NCI-H82 (cell line): ENCODE data around the gene KLHL25.

Source experiments
- DNase-seq: peaks from one replicate; lab custom pipeline; 2025; lab: John Stamatoyannopoulos, UW

KLHL25 gene

DNA sequence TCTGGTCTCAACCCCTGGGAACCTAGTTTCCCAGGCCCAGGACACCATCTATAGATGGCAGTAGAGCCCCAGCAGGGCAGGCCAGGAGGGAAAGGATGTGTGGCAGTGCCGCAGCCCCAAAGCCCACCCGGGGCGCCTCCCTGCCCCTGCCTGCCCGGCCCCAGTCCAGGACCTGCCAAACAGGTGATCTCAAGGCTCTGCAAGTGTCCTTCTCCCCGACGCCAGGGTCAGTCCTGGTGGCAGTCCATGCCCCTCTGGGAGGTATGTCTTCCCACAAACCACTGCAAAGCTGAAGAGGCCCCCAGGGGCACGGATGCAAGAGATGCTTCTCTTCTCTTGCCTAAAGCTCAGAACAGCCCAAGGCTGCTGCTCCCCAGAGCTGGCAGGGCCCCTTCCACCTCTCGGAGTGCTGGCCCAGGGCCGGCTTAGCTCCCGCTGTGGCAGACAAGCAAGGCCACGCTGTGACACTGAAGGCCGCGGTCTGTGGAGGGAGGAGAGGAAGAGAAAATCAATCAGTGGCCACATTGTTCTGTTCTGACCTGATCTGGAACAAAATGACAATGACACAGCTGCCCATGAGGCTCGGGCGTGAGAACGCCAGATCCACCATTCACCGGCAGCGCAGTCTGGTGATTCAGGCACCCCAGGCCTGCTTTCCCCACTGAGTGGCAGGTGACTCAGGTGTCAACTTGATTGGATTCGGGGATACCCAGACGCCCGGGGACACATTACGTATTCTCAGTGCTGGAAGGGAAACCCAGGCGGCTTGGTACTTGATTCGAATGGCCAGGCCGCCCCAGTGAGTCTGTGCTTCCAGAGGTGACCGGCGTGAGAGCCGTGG, 34.0 kb downstream of the KLHL25 start:
- no peak for DNase-seq

DNA sequence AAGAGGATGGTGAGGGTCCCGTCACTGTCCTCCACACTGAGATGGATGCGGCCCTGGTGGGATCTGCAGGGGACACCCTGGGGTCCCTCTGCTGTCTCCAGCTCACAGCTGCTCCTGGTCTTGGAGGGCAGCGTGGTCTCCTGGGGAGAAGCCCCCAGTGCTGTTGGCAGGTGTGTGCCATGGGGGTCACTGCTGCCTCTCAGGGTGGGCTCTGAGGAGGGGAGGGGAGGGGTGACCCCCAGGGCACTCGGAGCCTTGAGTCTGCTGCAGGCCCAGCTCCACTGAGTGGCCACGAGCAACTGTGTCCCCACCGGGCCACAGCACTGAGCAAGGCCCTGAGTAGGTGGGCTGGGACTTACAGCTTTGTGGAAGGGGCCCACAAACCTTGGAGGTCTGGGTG, 34.7 kb downstream of the KLHL25 start:
- no peak for DNase-seq

DNA sequence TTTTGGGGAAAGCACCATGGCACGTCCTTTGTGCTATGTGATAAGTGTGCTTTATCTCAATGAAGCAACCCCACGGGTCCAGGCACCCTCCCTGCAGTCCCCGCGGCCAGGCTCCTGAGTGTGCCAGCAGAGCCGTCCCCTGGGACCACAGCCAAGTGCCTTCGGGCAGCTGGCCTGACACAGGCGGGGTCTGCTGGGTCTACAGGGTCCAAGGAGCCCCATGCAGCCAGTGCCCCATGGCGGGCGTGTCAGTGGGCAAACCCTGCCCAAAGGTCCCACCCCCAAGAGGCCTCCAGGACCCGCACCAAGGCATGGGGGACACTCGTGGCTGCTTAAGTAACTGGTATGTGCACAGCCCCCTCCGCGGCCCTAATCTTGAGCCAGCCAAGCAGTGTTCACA, 35.3 kb downstream of the KLHL25 start:
- DNase-seq, result no peak

DNA sequence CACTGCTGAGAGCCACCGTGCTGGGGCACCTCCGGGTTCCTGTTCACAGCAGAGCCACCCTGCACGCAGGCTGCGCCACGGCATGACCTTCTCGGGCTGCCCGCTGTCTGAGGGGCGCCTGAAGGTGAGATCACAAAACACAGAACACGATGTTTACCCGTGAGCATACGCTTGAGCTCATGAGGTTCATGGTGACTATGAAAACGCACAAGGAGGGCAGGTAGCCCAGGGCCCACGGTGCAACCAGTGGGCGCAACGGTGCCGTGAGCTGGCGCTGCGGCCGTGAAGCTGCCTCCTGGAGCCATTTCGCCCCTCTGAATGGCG, 36.1 kb downstream of the KLHL25 start:
- DNase-seq, result no peak

DNA sequence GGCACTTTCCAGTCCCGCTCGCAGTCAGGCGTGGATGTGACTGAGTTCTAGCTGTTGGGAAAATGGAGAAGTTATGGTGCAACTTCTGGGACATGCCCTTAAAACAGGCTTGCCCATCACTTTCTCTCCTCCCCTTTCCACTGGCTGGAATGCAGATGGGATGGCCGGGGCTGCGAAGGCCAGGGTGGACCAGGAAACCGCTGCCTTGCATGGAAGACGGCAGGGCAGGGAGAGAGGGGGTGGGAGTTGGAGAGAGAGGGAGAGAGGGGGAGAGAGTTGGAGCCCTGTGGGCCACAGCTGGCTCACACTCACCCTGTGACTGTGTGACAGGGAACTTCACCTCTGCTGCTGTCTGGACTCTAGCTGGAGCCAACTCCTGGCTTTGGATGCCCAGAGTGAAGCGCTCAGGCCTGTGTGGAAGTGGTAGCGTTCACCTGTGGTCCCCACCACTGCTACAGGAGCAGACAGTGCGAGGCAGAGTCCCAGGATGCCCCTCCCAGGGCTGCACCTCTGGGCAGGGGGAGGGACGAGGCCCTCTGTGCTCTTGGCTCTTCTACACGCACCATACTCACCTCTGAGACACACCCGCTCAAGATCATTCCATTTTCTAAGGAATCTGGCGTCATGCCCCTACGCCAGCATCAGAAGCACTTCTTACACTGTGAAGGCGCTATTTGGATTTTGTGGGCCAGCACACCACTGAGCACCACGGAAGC, 36.6 kb downstream of the KLHL25 start:
- no peak for DNase-seq

DNA sequence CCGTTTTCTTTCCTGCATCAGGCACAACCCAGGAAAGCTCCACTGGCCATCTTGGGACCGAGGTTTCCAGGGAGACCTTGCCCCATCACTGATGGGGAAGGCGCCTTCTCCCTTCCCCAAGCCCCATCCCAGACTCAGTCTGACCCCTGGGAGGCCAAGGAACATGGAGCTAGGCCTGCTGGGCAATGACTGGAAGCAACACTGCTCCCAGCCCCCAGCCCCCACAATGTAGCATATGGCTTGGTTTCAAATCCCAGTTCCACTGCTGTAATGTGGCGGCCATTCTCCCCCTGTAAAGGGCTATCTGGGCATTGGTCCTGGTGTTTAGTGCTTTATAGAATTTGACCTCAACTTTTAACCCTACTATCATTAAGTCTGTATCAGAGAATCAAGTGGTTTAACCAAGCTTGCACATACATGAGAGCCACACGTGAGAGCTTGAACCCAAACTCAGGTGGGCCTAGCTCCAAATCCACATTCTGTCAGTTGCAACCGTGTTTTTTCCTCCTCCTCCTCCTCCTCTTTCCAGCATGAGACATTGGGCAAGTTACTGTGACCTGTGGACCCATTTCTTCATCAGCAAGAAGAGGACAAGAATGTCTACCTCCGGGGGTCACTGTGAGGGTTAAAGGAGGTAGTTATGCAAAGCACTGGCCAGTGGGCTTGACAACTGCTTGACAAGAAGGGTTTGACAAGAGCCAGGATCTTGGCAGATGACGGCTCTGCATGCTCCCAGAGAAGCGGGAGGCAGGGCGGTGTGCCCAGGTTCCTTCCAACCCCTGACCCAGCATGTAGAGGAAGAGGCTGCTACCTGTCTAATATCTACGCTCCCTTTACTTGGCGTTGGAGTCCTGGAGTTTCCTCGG, 37.4 kb downstream of the KLHL25 start:
- DNase-seq, result no peak

DNA sequence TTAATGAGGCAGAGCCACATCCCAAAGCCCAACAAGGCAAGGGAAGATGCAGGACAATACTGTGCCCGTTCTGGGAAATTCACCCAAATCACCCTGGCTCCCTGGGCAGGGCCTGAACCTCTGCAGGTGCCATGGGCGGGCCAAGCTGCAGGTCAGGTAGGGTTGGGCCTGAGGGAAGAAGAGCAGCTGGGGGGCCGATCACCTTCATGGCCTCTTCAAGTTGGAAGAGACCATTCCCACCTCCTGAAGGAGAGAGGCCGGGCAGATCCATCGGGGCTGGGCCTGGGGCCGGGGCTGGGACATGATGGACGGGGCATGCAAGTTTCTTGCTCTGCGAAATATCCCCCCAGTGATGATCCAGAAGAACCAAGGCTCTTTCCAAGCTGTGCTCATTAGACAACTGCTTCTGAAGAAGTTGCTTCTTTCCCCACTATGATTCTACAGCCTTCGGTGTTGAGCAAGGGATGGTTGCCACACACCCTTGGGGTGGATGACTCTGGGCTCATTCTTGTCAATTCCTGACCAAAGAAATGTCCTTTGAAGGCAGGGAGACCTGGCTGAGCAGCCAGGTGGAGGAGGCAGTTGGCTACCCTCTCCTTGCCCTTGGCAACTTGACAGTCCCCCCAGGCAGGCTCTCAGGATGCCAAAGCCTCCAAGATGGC, 38.2 kb downstream of the KLHL25 start:
- no peak for DNase-seq

DNA sequence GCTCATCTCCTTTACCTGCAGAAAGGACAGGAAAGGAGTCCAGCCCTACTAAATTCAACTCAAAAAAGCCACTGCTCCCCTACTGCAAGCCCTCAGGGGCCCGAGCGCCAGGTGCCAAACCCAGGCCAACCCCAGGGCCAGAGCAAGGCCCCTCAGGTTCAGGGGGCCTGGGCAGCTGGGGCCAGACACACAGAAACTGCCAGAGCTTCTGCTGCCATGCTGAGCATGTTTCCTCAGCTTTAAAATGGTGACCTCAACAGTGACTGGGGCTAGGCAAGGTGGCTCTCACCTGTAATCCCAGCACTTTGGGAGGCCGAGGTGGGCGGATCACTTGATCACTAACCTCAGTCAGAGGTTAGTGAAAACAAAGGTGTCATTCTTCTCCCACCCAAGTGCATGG, 38.8 kb downstream of the KLHL25 start:
- no peak for DNase-seq

DNA sequence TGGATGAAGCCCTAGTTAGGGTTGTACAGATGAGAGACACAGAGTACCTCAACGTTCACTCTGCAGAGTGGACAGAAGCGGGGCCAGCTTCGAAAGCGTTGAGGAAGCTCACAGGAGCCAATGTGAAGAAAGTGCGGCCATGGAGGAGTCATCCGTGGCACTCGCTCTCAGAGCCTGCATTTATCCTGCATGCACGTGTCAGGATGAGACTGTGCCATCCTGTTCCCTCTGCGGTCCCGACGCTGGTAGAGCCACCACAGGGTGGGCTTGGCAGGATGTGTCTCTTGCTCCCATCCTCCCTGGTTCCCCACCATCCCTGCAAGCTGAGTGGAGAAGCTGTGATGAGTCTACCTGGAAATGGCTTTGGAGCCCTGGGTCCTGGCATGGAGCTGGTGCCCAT, 39.3 kb downstream of the KLHL25 start:
- DNase-seq, result no peak

DNA sequence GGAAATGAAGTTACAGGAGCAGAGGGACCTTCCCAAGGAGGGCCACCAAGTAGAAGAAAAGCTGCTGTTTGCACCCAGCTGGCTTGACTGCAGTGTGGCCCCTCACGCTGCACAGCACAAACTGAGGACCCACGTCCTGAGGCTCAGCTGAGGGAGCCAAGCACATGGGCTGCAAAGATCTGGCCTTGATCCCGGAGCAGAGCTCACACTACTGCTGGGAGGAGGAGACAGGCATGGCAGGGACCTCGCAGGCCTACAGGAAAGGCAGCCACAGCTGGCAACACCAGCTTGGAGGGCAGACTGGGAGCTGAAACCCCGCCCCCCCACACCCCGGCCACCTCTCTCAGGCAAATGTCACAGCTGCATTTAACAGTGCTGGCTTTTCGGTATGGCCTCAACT, 39.7 kb downstream of the KLHL25 start:
- DNase-seq, result no peak

DNA sequence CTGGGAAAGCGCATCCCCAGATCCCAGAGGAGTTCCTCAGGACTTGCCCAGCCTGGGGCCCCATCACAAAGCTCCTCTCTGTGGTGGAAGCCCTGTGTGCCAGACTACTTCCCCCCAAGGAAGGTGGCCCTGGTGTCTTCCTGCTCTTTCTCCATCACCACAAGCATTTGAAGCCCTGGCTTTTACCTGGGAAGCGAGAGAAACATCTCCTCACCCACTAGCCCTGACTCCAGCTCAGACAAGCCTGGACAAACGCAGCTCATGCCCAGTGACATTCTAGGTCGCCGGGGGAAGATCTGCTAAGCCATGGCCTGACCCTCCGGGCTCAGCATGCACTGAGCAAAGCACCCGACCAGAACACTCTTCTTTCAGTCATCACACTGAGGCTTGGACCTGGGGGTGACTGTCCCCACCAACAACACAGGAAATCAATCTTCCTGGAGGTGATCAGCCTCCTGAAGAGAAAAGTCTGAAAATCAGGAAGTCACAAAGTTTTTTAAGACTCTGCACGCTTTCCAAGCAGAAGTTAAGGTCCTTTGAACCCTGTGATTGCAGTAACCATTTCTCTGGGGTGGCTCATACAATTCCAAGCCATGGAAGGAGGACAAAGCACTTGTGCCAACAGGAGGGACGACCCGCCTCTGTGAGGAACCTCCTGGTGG, 40.8 kb downstream of the KLHL25 start:
- DNase-seq, result no peak

DNA sequence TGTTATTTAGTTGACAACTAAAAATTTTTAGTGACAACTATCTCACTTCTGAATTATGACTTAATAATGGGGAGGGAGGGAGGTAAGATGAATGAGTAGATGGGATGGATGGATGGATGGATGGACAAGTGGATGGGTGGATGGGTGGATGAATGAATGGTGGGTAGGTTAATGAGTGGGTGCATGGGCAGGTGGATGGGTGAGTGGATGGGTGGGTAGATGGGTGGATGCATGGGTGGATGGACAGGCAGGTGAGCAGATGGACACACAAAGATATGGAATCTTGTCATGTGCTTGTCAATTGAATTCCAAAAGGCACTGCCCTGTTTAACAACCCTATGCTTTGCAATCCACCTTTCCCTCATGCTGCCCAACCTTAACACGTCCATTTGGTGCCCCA, 41.5 kb downstream of the KLHL25 start:
- no peak for DNase-seq

DNA sequence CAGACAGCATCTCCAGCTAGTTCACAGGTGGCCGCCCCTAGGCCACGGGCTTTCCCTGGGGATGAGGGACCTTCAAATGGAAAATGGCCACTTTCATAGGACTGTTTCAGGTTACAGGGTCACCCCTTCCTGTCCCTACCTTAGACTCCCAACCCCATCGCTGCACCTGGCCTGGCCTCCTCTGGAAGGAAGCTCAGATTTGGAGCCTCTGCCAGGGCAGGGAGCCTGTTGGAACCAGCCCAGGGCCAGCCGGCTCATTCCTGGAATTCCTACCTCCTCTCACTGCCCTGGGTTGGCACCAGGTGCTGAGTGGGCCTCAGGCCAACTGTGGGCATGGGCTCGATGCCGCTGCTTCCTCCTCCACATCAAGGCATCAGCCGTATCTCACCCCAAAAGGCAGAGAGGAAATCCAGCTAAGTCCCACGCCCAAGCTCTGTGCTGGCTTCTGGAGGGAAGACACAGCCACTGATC, 42.2 kb downstream of the KLHL25 start:
- no peak for DNase-seq

DNA sequence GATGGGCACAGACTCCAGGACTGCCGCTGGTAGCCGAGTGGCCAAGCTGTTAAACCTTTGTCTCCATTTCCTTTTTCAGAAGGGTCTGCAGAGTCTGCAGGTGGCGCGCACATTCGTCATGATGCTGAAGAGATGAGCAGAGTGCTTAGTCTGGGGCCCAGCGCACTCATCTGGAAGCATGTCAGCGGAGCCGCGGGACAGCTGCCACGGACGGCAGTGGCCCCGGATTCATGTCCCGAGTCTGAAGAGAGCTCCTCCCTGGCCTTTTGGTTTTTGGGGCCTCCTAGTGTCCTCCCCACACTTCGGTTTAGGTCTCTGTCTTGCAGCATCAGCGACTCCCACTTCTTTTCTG, 42.6 kb downstream of the KLHL25 start:
- no peak for DNase-seq

DNA sequence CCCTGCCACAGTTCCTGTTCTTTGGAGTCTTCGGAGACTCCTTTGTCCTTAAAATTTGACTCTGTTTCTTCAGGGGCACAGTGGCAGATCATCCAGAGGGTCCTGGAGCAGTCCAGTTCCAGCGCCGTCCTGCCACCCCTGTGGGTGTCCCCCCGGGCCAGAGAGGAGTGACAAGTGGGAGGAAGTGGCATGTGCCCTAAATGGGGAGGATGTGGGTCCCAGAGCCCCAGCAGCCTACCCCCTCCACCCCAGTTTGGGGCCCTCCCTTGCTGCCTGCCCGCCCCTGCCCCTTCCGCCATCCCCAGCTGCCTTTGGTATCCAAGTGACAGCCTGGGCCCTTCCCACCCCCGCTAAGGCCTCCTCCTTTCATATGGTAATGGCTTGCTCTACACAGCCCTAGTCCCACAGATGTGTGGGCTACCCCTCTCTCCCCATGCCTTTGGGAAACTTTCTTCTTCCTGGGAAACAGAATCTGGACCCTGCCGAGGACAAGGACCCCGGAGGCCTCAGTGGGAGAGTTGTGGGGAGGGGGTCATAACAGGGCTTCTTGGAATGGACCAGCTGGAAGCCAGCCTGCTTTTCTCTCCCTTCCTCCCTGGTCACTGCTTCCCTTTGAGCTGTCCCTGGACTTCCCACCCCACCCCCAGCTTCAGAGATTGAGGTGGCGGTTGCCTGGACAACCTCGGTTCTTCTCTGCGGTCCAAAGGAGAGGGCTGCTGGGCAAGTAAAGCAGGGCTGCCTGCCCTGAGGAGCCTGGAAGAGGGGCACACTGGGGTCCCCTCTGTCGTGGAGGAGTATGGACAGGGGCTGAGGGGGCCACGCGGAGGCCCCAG, 43.2 kb downstream of the KLHL25 start:
- no peak for DNase-seq

DNA sequence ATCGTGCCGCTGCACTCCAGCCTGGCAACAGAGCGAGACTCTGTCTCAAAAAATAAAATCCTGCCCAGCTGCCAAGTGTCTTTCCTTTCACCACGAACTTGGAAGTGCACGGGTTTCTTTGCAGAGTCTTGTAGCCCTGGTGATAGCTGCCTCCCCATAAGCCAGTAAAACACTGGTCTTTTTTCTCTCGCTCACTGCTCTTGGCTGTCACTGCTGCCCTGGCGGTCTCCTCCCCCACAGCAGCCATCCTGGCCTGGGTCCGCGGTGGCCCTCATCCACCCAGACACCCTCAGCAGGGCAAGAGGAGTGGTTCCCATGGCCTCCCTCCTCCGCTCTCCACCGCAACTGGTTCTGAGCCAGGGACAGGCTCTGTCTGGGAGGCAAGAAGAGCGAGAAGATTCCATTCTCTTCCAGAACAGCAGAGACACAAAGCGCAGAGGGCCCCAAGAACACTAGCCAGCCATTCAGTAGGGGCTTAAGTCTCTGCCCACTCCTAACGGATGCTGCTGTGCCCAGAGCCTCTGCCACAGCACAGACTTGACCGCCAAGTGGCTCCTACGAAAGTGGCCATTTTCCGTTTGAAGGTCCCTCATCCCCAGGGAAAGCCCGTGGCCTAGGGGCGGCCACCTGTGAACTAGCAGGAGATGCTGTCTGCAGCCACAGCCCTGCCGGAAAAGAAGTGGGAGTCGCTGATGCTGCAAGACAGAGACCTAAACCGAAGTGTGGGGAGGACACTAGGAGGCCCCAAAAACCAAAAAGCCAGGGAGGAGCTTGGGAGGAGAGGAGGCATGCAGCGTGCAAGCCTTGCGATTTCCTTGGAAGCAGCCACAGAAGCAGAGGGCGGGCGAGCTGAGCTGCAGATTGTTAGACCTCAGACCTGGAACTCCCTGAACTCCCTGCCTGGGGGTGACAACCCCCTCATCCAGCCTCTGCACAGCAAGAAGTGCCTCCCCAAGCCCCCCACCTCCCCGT, 44.1 kb downstream of the KLHL25 start:
- DNase-seq, result no peak

DNA sequence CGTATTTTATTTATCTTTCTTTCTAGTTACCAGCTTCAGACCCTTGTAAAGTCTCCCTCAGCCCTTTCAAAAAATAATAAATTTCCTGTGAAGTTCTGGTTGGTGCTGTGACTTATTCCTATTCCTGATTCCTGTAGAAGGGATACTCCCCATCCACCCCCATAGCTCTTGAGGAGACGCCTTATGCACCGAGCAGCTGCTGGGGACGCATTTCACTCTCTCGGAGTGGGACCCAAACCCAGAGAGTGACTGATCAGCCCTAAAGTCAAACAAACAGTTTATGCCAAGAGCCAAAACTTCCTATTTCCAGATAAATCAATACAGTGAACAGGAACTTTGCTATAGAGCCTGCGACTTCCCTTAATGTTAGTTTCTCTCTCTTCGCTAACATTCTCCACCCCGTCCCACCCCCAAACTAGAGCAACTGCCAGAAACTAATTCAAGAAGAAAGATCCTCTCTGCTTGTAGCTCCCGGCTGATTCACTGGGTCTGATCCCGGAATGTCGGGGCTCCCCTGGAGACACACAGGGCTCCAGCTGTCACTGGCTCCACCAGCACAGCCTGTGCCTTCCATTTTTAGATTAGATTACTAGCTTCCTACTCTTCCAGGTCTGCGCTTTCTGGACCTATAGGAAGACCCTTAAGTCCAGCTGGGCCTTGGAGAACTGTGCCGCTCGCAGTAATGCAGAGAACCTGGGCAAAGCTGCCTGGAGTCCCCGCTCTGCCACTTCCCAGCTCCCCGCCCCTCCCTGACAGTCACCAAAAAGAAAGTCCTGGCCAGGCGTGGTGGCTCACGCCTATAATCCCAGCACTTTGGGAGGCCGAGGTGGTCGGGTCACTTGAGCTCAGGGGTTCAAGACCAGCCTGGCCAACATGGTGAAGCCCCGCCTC, 45.2 kb downstream of the KLHL25 start:
- no peak for DNase-seq

DNA sequence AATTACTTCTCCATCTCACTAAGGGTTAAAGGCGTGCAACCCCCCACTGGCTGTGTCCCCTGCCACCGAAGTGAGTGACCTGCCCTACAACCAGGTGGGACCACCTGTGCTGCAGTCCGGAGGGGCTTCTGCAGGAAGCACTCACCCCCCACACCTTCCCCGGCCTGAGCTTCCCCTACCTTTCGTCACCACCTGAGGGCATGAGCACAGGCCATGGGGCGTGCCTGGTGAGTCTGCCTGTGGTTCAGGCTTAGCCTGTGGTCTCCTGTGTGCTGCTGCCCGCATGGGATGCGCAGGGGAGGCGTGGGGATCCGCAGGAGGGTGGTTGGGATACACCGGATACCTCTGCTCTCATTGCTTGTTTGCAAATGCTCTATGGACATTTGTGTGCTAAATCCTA, 46.0 kb downstream of the KLHL25 start:
- DNase-seq, result no peak

DNA sequence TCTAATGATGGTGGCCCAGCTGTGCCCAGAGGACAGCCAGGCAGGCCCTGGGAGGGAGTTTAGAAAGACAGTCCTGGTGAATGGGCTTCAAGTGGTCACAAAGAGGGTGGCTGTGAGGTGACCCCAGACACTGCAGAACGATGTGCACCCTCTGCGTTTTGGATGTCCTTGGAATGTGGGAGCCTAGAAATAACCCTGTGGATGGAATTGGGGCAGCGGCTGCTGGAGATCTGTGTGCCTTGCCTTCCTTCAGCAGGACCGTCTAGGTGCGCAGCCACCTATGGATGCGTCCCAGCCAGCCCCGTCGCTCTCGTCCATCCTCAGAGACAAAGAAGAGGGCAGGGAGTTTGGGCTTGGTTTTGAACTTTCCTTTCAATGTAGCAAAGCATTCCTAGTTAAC, 46.5 kb downstream of the KLHL25 start:
- DNase-seq, result no peak
